Measurements from ENCODE around the gene CCRL2.

CCRL2 gene, protein sequence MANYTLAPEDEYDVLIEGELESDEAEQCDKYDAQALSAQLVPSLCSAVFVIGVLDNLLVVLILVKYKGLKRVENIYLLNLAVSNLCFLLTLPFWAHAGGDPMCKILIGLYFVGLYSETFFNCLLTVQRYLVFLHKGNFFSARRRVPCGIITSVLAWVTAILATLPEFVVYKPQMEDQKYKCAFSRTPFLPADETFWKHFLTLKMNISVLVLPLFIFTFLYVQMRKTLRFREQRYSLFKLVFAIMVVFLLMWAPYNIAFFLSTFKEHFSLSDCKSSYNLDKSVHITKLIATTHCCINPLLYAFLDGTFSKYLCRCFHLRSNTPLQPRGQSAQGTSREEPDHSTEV

GRCh38 chr3:46406788-46407611, at the start of gene CCRL2, which contains the start of gene CCR5AS:
TSS of gene CCRL2 (plus strand) at chr3:46407259. CDS start at chr3:46408080, 821 bp downstream.
TSS of gene CCR5AS (minus strand) at chr3:46407066.
- no peak for DNase-seq

GRCh38 chr3:46358466-46358865, 48.6 kb upstream of the CCRL2 start:
- DNase-seq, result no peak

DNA sequence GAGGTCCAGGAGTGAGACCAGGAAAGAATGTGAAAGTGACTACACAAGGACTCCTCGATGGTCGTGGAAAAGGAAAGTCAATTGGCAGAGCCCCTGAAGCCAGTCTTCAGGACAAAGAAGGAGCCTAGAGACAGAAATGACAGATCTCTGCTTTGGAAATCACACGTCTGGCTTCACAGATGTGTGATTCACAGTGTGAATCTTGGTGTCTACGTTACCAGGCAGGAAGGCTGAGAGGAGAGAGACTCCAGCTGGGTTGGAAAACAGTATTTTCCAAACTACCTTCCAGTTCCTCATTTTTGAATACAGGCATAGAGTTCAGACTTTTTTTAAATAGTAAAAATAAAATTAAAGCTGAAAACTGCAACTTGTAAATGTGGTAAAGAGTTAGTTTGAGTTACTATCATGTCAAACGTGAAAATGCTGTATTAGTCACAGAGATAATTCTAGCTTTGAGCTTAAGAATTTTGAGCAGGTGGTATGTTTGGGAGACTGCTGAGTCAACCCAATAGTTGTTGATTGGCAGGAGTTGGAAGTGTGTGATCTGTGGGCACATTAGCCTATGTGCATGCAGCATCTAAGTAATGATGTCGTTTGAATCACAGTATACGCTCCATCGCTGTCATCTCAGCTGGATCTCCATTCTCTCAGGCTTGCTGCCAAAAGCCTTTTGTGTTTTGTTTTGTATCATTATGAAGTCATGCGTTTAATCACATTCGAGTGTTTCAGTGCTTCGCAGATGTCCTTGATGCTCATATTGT, 47.1 kb upstream of the CCRL2 start:
- DNase-seq, result peak; percentile 68

DNA sequence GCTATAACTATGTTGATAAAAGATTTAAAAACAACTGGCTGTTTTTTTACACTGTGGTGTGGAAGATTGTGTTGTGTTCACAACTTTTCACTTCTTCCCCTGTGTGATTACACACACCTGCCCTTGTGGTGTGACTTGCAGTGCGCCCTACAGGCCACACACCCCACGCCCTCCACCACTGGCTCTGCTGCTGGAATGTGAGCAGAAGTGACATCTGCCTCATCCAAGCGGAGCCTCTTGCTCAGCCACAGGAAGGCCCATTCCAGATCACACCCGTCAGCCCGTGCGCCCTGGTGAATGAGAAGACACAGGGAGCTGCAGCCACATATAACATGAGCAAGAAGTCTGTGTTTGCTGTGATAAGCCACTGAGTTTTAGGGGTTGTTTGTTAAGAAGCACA, 46.2 kb upstream of the CCRL2 start:
- no peak for DNase-seq

DNA sequence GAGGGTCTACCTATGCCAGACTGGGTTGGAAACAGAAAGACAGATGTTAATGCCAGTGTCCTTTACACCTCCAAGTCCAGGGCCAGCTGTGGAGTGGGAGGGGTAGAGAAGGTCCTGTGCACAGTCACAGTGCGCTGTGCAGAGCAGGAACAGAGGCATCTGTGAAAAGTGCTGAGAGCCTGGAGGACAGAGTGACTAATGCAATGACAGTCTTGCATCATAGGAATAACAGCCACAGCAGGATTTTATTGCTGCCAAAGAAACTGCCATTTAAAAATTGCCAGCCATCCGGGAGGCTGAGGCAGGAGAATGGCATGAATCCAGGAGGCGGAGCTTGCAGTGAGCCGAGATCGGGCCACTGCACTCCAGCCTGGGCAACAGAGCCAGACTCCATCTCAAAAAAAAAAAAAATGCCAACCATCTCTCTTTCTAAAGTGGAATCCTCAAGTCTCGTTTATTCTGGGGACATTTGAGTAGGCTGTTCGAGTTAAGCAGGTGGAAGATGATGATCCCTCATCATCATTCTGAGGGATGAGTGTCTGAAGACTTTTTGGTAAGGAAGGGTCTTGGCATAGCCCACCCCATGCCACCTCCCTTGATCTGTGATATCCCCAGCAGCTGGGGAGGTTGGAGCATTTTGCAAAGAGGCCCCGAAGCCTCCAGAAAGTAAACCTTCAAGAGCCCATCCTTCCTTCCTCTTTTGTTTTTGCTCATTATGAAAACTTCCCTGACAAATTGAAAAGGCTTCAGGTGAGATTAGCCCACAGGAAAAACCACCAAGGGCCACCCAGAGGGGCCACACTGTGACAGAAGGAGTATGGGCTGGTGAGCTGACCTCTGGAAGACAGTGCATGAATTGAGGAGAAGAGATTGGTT, 45.4 kb upstream of the CCRL2 start:
- no peak for DNase-seq

DNA sequence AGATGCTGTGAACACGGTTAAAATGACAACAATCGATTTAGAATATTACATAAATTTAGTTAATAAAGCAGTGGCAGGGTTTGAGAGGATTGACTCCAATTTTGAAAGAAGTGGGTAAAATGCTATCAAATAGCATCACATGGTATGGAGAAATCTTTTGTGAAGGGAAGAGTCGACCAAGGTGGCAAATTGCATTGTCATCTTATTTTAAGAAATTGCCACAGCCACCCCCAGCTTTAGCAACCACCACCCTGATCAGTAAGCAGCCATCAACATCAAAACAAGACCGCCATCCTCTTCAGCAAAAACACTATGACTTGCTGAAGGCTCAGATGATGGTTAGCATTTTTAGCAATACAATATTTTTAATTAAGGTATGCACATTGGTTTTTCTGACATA, 42.0 kb upstream of the CCRL2 start:
- no peak for DNase-seq

- no peak for DNase-seq
Observed at GRCh38 chr3:46365737-46366524, 41.1 kb upstream of the CCRL2 start.

- no peak for DNase-seq
Observed at GRCh38 chr3:46367811-46368210, 39.2 kb upstream of the CCRL2 start.

DNA sequence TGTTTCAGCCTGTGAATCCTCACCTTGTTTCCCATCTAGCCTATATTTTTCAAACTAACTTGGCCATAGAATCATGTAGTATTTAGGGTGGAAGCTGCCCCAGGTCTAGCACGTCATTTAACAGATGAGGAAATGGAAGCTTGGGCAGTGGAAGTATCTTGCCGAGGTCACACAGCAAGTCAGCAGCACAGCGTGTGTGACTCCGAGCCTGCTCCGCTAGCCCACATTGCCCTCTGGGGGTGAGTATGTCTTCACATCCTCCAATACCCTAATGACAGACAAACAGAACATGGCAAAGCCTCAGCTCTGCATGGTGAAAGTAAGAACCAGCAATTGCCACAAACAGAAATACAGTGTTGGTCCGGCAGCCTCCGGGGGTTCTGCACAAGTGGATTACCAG, 38.5 kb upstream of the CCRL2 start:
- DNase-seq, result no peak

DNA sequence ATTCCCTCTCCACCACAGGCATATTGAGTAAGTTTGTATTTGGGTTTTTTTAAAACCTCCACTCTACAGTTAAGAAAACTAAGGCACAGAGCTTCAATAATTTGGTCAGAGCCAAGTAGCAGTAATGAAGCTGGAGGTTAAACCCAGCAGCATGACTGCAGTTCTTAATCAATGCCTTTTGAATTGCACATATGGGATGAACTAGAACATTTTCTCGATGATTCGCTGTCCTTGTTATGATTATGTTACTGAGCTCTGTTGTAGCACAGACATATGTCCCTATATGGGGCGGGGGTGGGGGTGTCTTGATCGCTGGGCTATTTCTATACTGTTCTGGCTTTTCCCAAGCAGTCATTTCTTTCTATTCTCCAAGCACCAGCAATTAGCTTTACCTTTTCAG, 37.9 kb upstream of the CCRL2 start:
- DNase-seq, result no peak

DNA sequence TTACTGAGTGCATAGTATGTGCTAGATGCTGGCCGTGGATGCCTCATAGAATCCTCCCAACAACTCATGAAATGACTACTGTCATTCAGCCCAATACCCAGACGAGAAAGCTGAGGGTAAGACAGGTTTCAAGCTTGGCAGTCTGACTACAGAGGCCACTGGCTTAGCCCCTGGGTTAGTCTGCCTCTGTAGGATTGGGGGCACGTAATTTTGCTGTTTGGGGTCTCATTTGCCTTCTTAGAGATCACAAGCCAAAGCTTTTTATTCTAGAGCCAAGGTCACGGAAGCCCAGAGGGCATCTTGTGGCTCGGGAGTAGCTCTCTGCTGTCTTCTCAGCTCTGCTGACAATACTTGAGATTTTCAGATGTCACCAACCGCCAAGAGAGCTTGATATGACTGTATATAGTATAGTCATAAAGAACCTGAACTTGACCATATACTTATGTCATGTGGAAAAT, 37.4 kb upstream of the CCRL2 start:
- DNase-seq, result no peak

DNA sequence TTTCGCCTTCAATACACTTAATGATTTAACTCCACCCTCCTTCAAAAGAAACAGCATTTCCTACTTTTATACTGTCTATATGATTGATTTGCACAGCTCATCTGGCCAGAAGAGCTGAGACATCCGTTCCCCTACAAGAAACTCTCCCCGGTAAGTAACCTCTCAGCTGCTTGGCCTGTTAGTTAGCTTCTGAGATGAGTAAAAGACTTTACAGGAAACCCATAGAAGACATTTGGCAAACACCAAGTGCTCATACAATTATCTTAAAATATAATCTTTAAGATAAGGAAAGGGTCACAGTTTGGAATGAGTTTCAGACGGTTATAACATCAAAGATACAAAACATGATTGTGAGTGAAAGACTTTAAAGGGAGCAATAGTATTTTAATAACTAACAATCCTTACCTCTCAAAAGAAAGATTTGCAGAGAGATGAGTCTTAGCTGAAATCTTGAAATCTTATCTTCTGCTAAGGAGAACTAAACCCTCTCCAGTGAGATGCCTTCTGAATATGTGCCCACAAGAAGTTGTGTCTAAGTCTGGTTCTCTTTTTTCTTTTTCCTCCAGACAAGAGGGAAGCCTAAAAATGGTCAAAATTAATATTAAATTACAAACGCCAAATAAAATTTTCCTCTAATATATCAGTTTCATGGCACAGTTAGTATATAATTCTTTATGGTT, 36.1 kb upstream of the CCRL2 start, which contains the start of gene CCR5:
TSS of gene CCR5 (plus strand) at position 108 of the 680 bp plus-strand sequence. CDS start 1,957 bp downstream, outside the sequence.
- DNase-seq, result no peak

- no peak for DNase-seq
Observed at GRCh38 chr3:46371519-46372340, 35.3 kb upstream of the CCRL2 start.

DNA sequence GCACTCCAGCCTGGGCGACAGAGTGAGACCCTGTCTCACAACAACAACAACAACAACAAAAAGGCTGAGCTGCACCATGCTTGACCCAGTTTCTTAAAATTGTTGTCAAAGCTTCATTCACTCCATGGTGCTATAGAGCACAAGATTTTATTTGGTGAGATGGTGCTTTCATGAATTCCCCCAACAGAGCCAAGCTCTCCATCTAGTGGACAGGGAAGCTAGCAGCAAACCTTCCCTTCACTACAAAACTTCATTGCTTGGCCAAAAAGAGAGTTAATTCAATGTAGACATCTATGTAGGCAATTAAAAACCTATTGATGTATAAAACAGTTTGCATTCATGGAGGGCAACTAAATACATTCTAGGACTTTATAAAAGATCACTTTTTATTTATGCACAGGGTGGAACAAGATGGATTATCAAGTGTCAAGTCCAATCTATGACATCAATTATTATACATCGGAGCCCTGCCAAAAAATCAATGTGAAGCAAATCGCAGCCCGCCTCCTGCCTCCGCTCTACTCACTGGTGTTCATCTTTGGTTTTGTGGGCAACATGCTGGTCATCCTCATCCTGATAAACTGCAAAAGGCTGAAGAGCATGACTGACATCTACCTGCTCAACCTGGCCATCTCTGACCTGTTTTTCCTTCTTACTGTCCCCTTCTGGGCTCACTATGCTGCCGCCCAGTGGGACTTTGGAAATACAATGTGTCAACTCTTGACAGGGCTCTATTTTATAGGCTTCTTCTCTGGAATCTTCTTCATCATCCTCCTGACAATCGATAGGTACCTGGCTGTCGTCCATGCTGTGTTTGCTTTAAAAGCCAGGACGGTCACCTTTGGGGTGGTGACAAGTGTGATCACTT, 34.3 kb upstream of the CCRL2 start:
- DNase-seq, result no peak

GRCh38 chr3:46374755-46375154, 32.3 kb upstream of the CCRL2 start:
- no peak for DNase-seq

GRCh38 chr3:46375218-46375617, 31.8 kb upstream of the CCRL2 start:
- DNase-seq, result no peak

GRCh38 chr3:46375814-46376213, 31.2 kb upstream of the CCRL2 start:
- DNase-seq, result no peak

GRCh38 chr3:46378426-46378942, 28.6 kb upstream of the CCRL2 start:
- no peak for DNase-seq

Measured in NCI-H1092 (cell line).